ENCODE data around the gene CYB561D2.

The CYB561D2 gene

GRCh38 chr3:50323092-50323600 lies 27.5 kb upstream of the CYB561D2 start:
- no peak overlapping the region for H3K4me3 ChIP-seq (ENCODE audit: low read depth, low read length)

DNA sequence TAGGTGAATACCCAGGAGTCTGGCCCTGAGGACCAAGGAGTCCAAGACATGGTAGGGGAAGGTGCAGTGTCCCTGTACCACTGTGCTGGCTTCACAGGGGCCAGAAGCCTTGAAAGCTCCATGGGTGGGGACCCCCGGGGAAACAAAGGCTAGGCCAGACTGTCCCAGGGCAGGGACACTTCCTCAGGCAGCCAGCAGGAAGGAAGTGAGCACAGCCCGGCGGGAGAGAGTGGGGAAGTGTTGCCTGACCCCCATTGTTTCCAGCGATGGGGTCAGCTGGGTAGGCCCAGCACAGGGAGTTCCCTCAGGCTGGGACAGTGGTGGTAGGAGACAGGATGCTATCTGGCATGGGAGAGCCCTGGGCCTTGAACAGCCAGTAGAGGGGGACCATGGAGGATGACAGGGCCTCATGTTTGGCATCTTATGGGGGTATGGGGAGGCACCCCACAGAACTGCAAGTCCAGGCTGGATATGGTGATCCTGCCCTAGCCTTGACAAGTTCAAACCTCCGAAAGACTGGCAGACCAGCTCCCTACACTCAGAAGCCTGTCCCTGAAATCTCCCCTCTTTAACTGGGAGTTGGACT lies 27.0 kb upstream of the CYB561D2 start:
- H3K4me3 ChIP-seq (ENCODE audit: low read depth, low read length): no peak overlapping the region

DNA sequence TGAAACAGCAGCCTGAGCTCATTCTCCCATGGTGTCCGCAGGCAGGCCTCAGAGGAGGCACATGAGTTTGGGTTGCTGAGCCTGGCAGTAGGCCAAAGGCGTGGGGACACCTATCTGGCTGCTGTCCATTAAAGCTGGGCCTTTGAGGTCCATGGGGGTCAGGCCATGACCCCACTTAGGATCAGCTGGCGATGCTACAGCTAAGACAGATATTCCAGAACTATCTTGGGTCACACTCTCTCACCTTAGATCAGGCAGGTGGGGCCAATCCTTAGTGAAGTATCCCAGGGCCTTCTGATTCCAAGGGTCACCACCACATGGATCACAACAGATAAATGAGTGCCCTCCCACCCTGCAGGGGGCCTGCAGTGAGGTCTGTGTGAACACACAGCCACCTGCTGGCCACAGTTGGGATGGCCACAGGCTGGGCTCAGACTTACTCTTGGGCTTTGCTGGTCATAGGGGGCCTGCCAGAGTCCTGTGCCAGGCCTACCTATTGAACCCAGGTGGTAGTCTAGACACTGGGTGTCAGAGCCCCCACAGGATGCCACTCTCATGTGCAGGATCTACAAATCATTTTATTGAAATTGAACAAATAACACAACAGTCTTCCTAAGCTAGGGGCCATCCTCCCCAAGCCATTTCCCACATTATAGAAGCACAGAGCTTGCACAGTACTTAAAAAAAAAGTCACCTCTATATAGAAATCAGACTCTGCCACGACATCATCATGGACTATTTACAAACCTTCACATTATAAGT lies 26.1 kb upstream of the CYB561D2 start:
- H3K4me3 ChIP-seq (ENCODE audit: low read depth, low read length): no peak overlapping the region

DNA sequence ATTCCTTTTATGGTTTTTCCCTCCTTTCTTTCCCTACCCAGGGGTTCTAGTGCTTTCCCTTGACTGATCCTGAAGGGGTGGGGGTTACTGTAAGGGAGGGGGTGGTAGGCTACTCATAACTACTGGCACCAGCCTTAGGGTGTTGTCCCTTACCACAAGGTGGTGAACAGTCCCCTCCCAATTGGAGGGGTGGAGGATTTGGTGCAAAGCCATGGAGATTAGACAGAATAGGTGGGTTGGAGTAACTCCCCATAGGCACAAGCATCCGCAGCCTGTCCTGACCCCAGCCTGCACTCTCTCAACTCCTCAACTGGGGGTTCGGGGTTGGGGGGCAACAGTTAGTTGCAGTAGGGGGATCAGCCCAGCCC lies 25.6 kb upstream of the CYB561D2 start:
- no peak overlapping the region for H3K4me3 ChIP-seq (ENCODE audit: low read depth, low read length)

DNA sequence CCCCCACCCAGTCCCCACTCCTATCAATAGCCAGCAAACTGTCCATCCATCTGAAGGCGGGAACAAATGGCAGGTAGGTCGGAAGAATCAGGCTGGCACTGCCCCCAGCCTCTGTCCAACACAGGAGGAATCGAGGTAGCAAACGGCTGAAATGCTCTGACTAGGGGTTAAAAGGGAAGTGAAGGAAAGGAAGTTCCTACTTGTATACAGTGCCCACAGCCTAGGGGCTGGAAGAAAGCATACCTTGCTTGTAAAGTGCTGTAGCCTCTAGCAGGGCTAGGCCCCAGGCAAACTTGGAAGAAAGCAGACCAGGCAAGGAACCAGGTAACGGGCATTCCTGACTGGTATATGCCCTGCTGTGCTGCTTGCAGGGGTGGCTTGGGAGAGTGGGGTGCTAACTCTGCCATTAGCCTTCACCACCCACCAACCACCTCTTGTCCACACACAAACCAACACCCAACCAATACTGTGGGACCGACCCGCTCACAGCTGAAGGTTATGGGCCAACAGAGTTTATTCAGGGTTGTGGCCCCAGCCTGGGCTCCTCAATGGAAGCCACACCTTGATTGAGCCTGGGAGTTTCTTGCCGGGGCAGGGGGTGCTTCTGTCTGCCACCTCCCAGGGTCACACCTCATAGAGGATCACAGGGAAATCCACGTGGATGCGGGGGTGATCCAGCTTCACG lies 25.0 kb upstream of the CYB561D2 start:
- no peak overlapping the region for H3K4me3 ChIP-seq (ENCODE audit: low read depth, low read length)

DNA sequence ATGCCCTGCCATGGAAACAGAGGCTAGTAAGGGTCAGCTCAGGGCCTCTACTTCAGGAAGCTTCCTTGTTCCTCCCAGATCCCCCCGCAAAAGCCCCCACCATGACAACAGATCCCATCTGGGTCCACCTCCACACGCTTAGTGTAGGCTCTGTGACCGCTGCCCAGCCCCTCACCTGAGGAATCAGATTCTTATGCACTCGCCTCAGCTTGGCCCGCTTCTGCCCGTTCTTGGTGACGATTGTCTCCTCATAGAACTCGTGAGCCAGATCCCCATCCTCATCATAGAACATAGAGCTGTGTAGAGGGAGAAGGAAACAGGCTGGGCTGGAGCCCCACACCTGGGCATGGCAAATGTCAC lies 24.5 kb upstream of the CYB561D2 start:
- H3K4me3 ChIP-seq (ENCODE audit: low read depth, low read length): no peak overlapping the region

DNA sequence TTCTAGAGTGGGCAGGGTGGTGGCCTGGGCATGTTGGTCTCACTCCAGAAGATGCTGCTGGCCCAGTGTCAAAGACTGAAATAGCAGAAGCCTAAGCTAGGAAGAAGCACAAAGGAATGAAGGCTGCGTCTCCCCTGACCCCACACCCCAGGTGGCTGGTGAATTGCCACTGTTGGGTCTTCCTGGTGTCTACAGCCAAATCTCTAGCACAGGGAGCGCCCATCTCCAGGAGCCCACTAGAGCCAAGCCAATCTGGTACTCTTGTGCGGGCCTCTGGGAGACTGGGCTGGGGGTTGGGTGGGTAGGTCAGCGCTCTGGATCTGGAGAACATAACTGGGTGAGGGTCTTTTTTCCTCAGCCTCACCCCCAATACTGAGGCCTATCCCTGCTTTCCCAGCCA lies 23.5 kb upstream of the CYB561D2 start:
- peak overlapping the region; percentile 94 for H3K4me3 ChIP-seq (ENCODE audit: low read depth, low read length)

GRCh38 chr3:50327943-50328691 lies 22.5 kb upstream of the CYB561D2 start, which contains the start of gene TUSC2:
Gene TUSC2 (minus strand): TSS chr3:50328223. CDS start chr3:50328099, 124 bp downstream.
- H3K4me3 ChIP-seq (ENCODE audit: low read depth, low read length): peak within 1 kb of the TSS; percentile 94

DNA sequence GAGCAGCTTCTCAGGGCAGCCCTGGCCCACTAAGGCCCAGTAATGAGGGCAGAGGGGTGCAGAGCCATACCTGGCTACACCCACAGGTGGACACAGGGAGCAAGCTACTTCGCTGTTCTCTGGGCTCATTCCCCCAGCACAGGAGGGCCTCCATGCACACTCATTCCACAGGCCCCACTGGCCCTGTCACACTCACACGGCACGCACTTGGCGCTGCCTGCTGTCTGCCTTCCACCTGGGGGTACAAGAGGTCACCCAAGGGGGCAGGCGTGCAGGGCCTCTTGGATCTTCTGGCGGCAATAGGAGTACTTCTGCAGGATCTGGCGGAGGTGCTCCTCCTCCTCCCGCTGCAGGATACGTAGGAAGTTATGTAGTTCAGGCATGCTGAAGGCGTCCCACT lies 20.3 kb upstream of the CYB561D2 start:
- no peak overlapping the region for H3K4me3 ChIP-seq (ENCODE audit: low read depth, low read length)

GRCh38 chr3:50331364-50331907 lies 19.2 kb upstream of the CYB561D2 start:
- no peak overlapping the region for H3K4me3 ChIP-seq (ENCODE audit: low read depth, low read length)

- no peak overlapping the region for H3K4me3 ChIP-seq (ENCODE audit: low read depth, low read length)
Measured at GRCh38 chr3:50333744-50334328, 16.8 kb upstream of the CYB561D2 start.

- no peak overlapping the region for H3K4me3 ChIP-seq (ENCODE audit: low read depth, low read length)
Measured at GRCh38 chr3:50334339-50335075, 16.2 kb upstream of the CYB561D2 start.

GRCh38 chr3:50336452-50337174 lies 14.0 kb upstream of the CYB561D2 start:
- peak overlapping the region; percentile 85 for H3K4me3 ChIP-seq (ENCODE audit: low read depth, low read length)

GRCh38 chr3:50337175-50337861 lies 13.3 kb upstream of the CYB561D2 start:
- H3K4me3 ChIP-seq (ENCODE audit: low read depth, low read length): peak overlapping the region; percentile 85

GRCh38 chr3:50338965-50339364 lies 11.7 kb upstream of the CYB561D2 start:
- H3K4me3 ChIP-seq (ENCODE audit: low read depth, low read length): no peak overlapping the region

DNA sequence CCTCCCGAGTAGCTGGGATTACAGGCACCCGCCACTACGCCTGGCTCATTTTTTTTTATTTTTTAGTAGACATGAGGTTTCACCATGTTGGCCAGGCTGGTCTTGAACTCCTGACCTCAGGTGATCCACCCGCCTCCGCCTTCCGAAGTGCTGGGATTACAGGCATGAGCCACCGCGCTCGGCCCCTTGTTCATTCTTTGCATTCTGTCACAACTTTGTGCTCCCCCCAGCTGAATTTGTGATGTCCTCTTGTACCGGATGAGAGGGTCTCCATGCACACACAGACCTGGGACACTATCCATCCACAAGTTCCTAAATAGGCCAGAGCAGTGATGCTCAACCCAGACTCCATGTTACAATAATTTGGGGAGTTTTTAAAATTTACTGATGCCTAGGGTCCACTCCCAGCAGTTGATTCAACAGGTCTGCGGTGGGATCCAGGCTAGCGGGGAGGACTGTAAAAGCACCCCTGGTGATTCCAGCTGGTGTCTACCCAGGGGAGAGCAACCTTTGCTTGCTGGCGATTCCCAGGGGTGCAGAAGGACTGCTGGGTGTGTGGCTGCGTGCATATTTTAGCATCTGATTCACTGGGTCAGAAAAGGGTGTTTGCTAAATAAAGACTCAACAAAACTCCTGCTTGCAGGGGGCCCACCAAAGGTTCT lies 11.0 kb upstream of the CYB561D2 start:
- no peak overlapping the region for H3K4me3 ChIP-seq (ENCODE audit: low read depth, low read length)

- H3K4me3 ChIP-seq (ENCODE audit: low read depth, low read length): peak overlapping the region; percentile 27
Measured at GRCh38 chr3:50340147-50340447, 10.6 kb upstream of the CYB561D2 start.

All from iPS-11a (cell line).